Stimulated activated CD4-positive, alpha-beta T cell treated with anti-CD3 and anti-CD28 coated beads, Interleukin-1b, Interleukin-23, amount 100 ng/mL, for 1 hour (primary cell): Measurements from ENCODE around the gene CDH26.
"Not testable (repeated sequence)": the region's sequence is repeated elsewhere in the genome, so short reads cannot be mapped to it uniquely, and the experiment has no call there.

ENCODE experiments used
- DNase-seq, 2 donors: peaks; one replicate each; pipeline ENCODE4 v3.0.0-alpha.2; 2020; ENCODE audit warnings: low read depth in 2 of 2

The CDH26 gene

GRCh38 chr20:60013296-60014139 is 55.3 kb downstream of the CDH26 start:
- DNase-seq: no peak

GRCh38 chr20:60016406-60016805 is 58.2 kb downstream of the CDH26 start:
- no peak for DNase-seq

GRCh38 chr20:60020251-60020650 is 62.0 kb downstream of the CDH26 start:
- no peak for DNase-seq

- DNase-seq: no peak
Measured at GRCh38 chr20:60021104-60021503, 62.9 kb downstream of the CDH26 start.

GRCh38 chr20:60022849-60023248 is 64.6 kb downstream of the CDH26 start:
- no peak for DNase-seq

GRCh38 chr20:60024245-60024644 is 66.0 kb downstream of the CDH26 start:
- DNase-seq: no peak

GRCh38 chr20:60024801-60025200 is 66.6 kb downstream of the CDH26 start:
- DNase-seq: no peak

- DNase-seq: no peak
Measured at GRCh38 chr20:60026010-60026409, 67.8 kb downstream of the CDH26 start.

GRCh38 chr20:60030471-60030870 is 72.2 kb downstream of the CDH26 start:
- DNase-seq: no peak

- DNase-seq: no peak
Measured at GRCh38 chr20:60031107-60031506, 72.9 kb downstream of the CDH26 start.

GRCh38 chr20:60034231-60035110 is 76.2 kb downstream of the CDH26 start:
- DNase-seq: no peak

- no peak for DNase-seq
Measured at GRCh38 chr20:60035486-60035885, 77.3 kb downstream of the CDH26 start.

- no peak for DNase-seq
Measured at GRCh38 chr20:60036346-60036745, 78.1 kb downstream of the CDH26 start.

- DNase-seq: no peak
Measured at GRCh38 chr20:60036746-60037499, 78.7 kb downstream of the CDH26 start.

GRCh38 chr20:60038400-60039008 is 80.3 kb downstream of the CDH26 start:
- no peak for DNase-seq

- no peak for DNase-seq
Measured at GRCh38 chr20:60039526-60039925, 81.3 kb downstream of the CDH26 start.

- DNase-seq: no peak
Measured at GRCh38 chr20:60040471-60041162, 82.4 kb downstream of the CDH26 start.

- DNase-seq: not testable (repeated sequence)
Measured at GRCh38 chr20:60041436-60042165, 83.4 kb downstream of the CDH26 start.

GRCh38 chr20:60043435-60043834 is 85.2 kb downstream of the CDH26 start:
- no peak for DNase-seq

GRCh38 chr20:60046011-60046413 is 87.8 kb downstream of the CDH26 start:
- DNase-seq: no peak
